DND-41 (cell line): ENCODE data around the gene NFATC2IP.

Experiments used
- ATAC-seq: fragments of 200-7000 bp; cut with Tn5 transposase; 3 replicates; pipeline ENCODE4 v1.9.1; 2021; ENCODE audit warnings: low read depth; ENCODE audit not compliant: insufficient read depth
- DNase-seq: peaks from one replicate; pipeline ENCODE4 v3.0.0-alpha.2; 2020
- H2AFZ ChIP-seq: 2 replicates; pipeline ENCODE4 v1.6.0; 2012; ENCODE audit warnings: low read depth, low read length
- H3K27ac ChIP-seq: 2 replicates; pipeline ENCODE4 v1.5.1; 2012; ENCODE audit warnings: low read length, inconsistent platforms
- H3K27me3 ChIP-seq: fragments of 200-600 bp; sonication (generic); 2 replicates; pipeline ENCODE4 v1.6.0; 2012; ENCODE audit warnings: low read length, mild to moderate bottlenecking, inconsistent platforms; ENCODE audit not compliant: insufficient read depth, poor library complexity
- H3K36me3 ChIP-seq: 2 replicates; pipeline ENCODE4 v1.5.1; 2012; ENCODE audit warnings: low read length, inconsistent platforms; ENCODE audit not compliant: insufficient read depth
- H3K4me1 ChIP-seq: 2 replicates; pipeline ENCODE4 v1.5.1; 2012; ENCODE audit warnings: mild to moderate bottlenecking, low read length; ENCODE audit not compliant: insufficient read depth
- H3K4me2 ChIP-seq: 2 replicates; pipeline ENCODE4 v1.6.0; 2012; ENCODE audit warnings: mild to moderate bottlenecking, moderate library complexity, low read length, inconsistent platforms; ENCODE audit not compliant: insufficient read depth
- H3K4me3 ChIP-seq, 2 experiments: fragments of 200-600 bp in 1 of 2; shearing (Covaris generic) in 1 of 2; 2 replicates each; pipeline ENCODE4 v1.5.1; 2012 to 2016; ENCODE audit warnings: inconsistent platforms in 2 of 2, low read length in 2 of 2, mild to moderate bottlenecking in 2 of 2, low read depth in 1 of 2, moderate library complexity in 1 of 2
- H3K79me2 ChIP-seq: 2 replicates; pipeline ENCODE4 v1.6.0; 2012; ENCODE audit warnings: low read length, inconsistent platforms; ENCODE audit not compliant: insufficient read depth
- H3K9ac ChIP-seq: 2 replicates; pipeline ENCODE4 v1.6.0; 2012; ENCODE audit warnings: low read depth, mild to moderate bottlenecking, inconsistent platforms, low read length, moderate library complexity
- H3K9me3 ChIP-seq: 2 replicates; pipeline ENCODE4 v1.5.1; 2012; ENCODE audit warnings: low read length, moderate library complexity, mild to moderate bottlenecking, inconsistent platforms; ENCODE audit not compliant: insufficient read depth, severe bottlenecking
- H4K20me1 ChIP-seq: 2 replicates; pipeline ENCODE4 v1.6.0; 2012; ENCODE audit warnings: low read length; ENCODE audit not compliant: insufficient read depth
- EZH2 ChIP-seq: IDR thresholded peaks from 3 replicates; pipeline ENCODE4 v1.6.1; 2012; ENCODE audit warnings: borderline replicate concordance, low read depth, mild to moderate bottlenecking, moderate library complexity, low read length, inconsistent platforms; ENCODE audit not compliant: severe bottlenecking
- TF ChIP-seq, protein P1 (sequence below): IDR thresholded peaks from 2 replicates; pipeline ENCODE4 v1.5.1; 2012; ENCODE audit warnings: borderline replicate concordance, low read length, moderate library complexity, mild to moderate bottlenecking; ENCODE audit not compliant: poor library complexity, severe bottlenecking; ENCODE audit errors: extremely low read depth

NFATC2IP gene

DNA sequence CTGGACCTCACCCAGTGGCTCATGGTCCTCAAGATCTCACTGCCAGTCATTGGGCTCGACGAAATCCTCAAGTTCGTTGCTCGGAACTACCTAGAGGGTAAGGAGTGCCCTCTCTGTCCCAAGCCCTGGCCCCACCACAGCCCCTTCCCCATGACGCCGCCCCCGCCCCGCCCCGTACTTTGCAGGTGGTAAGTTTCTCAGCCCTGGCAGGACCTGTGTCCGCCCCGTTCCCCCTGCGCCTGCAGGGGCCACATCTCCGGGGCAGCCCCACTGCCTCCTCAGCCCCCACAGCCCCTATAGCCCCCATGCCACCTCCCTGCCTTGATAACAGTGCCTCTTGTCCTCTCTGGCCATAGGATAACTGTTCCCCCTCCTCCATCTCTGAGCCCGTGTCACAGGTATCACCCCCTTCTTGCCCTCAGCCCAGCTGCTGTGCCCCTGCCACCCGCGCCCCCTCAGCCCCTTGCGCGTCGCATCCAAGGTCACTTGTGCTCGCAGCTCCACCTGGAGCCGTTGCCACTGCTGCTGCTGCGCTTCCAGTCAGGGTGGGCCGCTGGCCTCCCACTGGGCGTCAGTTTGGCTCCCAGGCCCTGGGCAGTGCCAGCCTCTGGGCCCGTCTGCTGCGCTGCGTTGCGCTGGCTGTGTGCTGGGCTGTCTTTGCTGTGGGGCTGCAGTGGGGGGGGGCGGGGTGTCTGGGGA lies 47.2 kb upstream of the NFATC2IP start:
- Histone ChIP-seq H3K79me2 (no peaks in the 10 kb centered on the region), H3K9me3 (no peaks in the 10 kb centered on the region), H3K4me2 (no peak overlapping the region), H3K27me3 (no peaks in the 10 kb centered on the region), H3K4me3 (no peak overlapping the region), H3K27ac (no peak overlapping the region), H4K20me1 (no peaks in the 10 kb centered on the region), H3K9ac (no peak overlapping the region), H3K4me1 (peaks cover 4% of the 10 kb centered on the region), H3K36me3 (peaks cover 23% of the 10 kb centered on the region), H2AFZ (no peak overlapping the region)
- DNase-seq = no peak
- no peak for ATAC-seq
- TF ChIP-seq, protein P1, sequence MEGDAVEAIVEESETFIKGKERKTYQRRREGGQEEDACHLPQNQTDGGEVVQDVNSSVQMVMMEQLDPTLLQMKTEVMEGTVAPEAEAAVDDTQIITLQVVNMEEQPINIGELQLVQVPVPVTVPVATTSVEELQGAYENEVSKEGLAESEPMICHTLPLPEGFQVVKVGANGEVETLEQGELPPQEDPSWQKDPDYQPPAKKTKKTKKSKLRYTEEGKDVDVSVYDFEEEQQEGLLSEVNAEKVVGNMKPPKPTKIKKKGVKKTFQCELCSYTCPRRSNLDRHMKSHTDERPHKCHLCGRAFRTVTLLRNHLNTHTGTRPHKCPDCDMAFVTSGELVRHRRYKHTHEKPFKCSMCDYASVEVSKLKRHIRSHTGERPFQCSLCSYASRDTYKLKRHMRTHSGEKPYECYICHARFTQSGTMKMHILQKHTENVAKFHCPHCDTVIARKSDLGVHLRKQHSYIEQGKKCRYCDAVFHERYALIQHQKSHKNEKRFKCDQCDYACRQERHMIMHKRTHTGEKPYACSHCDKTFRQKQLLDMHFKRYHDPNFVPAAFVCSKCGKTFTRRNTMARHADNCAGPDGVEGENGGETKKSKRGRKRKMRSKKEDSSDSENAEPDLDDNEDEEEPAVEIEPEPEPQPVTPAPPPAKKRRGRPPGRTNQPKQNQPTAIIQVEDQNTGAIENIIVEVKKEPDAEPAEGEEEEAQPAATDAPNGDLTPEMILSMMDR = no peak
- no peak for TF ChIP-seq EZH2

DNA sequence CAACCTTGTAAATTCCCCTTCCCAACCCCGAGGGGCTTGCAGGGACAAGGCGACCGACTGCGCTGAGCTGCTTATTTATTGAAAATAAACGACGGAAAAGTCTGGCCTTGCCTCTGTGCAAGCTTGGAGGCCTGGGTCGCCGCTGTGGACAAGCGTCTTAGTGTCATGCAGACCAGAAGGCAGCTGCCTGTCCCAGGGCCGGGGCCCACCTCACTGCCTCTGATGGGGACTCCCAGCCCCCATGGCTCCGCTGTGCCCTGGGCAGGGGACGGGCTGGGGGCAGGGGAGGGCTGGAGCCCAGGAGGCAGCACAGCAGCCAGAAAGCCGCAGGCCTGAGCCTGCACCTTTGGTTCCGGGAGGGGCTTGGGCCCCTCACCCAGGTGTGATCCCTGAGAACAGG lies 46.4 kb upstream of the NFATC2IP start:
- TF ChIP-seq EZH2 = no peak
- TF ChIP-seq, protein P1 = no peak
- no peak overlapping the region for H2AFZ ChIP-seq
- H3K27ac ChIP-seq = no peak overlapping the region

GRCh38 chr16:28904828-28905227 lies 45.9 kb upstream of the NFATC2IP start:
- no peak overlapping the region for H3K4me3 ChIP-seq
- ATAC-seq = no peak
- H3K79me2 ChIP-seq = no peaks in the 10 kb centered on the region
- TF ChIP-seq, protein P1 = no peak
- no peak for TF ChIP-seq EZH2
- H3K4me1 ChIP-seq = peaks cover 4% of the 10 kb centered on the region
- no peaks in the 10 kb centered on the region for H3K27me3 ChIP-seq
- no peak overlapping the region for H3K4me2 ChIP-seq
- H3K9me3 ChIP-seq = no peaks in the 10 kb centered on the region
- no peak overlapping the region for H3K27ac ChIP-seq
- peaks cover 25% of the 10 kb centered on the region for H3K36me3 ChIP-seq
- H4K20me1 ChIP-seq = no peaks in the 10 kb centered on the region
- H2AFZ ChIP-seq = no peak overlapping the region
- no peak for DNase-seq
- H3K9ac ChIP-seq = no peak overlapping the region

More for the DNA sequence above, 46.4 kb upstream of the NFATC2IP start:
- H4K20me1 ChIP-seq = no peaks in the 10 kb centered on the region
- no peak overlapping the region for H3K9ac ChIP-seq
- peaks cover 25% of the 10 kb centered on the region for H3K36me3 ChIP-seq
- H3K9me3 ChIP-seq = no peaks in the 10 kb centered on the region
- no peak overlapping the region for H3K4me3 ChIP-seq
- no peak overlapping the region for H3K4me2 ChIP-seq
- ATAC-seq = no peak
- no peaks in the 10 kb centered on the region for H3K79me2 ChIP-seq
- peaks cover 4% of the 10 kb centered on the region for H3K4me1 ChIP-seq
- DNase-seq = no peak
- no peaks in the 10 kb centered on the region for H3K27me3 ChIP-seq
